Esophagus muscularis mucosa (tissue), 4 donors: ENCODE results near the gene ANKRD39. TPM values are rescaled to one million over a fixed set of nuclear protein-coding genes. Genes with fewer than 3 reads are reported as not detected.

Source experiments
- DNase-seq: peaks from one replicate; pipeline ENCODE4 v3.0.0-alpha.2; 2017; ENCODE audit errors: extremely low spot score
- H3K27ac ChIP-seq, 4 donors: fragments of 200-600 bp; sonication (generic); replicated peaks in 1 of 4; 1 replicate in 3 of 4; 2 replicates in 1 of 4; pipeline ENCODE4 v1.5.1; 2016 to 2019; ENCODE audit warnings: mild to moderate bottlenecking in 1 of 4
- H3K27me3 ChIP-seq, 4 donors: fragments of 200-600 bp; sonication (generic); one replicate each; pipeline versions ENCODE4 v1.5.1 to v1.6.0; 2016 to 2019
- H3K36me3 ChIP-seq, 4 donors: fragments of 200-600 bp; sonication (generic); one replicate each; pipeline ENCODE4 v1.5.1; 2016 to 2019
- H3K4me1 ChIP-seq, 4 donors: fragments of 200-600 bp; sonication (generic); one replicate each; pipeline ENCODE4 v1.5.1; 2016 to 2019
- H3K4me3 ChIP-seq, 4 donors: fragments of 200-600 bp; sonication (generic); 1 replicate in 2 of 4; 2 replicates in 2 of 4; pipeline ENCODE4 v1.5.1; 2016 to 2019; ENCODE audit warnings: mild to moderate bottlenecking in 4 of 4, moderate library complexity in 1 of 4
- H3K9me3 ChIP-seq, 4 donors: fragments of 200-600 bp; sonication (generic); 1 replicate in 3 of 4; 2 replicates in 1 of 4; pipeline ENCODE4 v1.5.1; 2016 to 2019
- EP300 ChIP-seq: sonication (generic); formaldehyde crosslinking; IDR thresholded peaks from one replicate; pipeline ENCODE4 v1.6.1; 2017; ENCODE audit warnings: antibody characterized with exemption
- POLR2A ChIP-seq: fragments of 450-650 bp; IDR thresholded peaks from one replicate; pipeline ENCODE4 v1.6.1; 2017; ENCODE audit warnings: antibody characterized with exemption, moderate library complexity, mild to moderate bottlenecking, low read depth
- POLR2AphosphoS5 ChIP-seq, 2 donors: sonication (generic); formaldehyde crosslinking; IDR thresholded peaks; one replicate each; pipeline ENCODE4 v1.6.1; 2017; ENCODE audit warnings: antibody characterized with exemption in 2 of 2
- WGBS: methylation state at CpG from one replicate; pipeline ENCODE4 v1.1.5; 2018; 5-methylcytosine and 5-hydroxymethylcytosine counted together
- intact Hi-C: fragments of 100-400 bp; cut with DNase I; formaldehyde crosslinking; loops from one replicate; pipeline ENCODE4 v1.15.1; 2023
- total RNA-seq, 4 donors: library from RNA; depleted of rRNA; stranded (reverse); fragments of >200 nt; gene quantifications; one replicate each; pipeline versions ENCODE4 v1.1.0 to v1.2.1, GENCODE V29; 2016
- TF ChIP-seq, protein P1 (sequence below), 3 experiments: fragments of 200-600 bp in 2 of 3; fragments of 450-650 bp in 1 of 3; sonication (generic) in 2 of 3; IDR thresholded peaks; one replicate each; pipeline ENCODE4 v1.5.1; 2017 to 2019; ENCODE audit warnings: antibody characterized with exemption in 3 of 3, mild to moderate bottlenecking in 2 of 3, moderate library complexity in 1 of 3

The ANKRD39 gene
- total RNA-seq, 4 donors from 2014 or later, result 12.4 to 17.2 (median 14.7) TPM

DNA sequence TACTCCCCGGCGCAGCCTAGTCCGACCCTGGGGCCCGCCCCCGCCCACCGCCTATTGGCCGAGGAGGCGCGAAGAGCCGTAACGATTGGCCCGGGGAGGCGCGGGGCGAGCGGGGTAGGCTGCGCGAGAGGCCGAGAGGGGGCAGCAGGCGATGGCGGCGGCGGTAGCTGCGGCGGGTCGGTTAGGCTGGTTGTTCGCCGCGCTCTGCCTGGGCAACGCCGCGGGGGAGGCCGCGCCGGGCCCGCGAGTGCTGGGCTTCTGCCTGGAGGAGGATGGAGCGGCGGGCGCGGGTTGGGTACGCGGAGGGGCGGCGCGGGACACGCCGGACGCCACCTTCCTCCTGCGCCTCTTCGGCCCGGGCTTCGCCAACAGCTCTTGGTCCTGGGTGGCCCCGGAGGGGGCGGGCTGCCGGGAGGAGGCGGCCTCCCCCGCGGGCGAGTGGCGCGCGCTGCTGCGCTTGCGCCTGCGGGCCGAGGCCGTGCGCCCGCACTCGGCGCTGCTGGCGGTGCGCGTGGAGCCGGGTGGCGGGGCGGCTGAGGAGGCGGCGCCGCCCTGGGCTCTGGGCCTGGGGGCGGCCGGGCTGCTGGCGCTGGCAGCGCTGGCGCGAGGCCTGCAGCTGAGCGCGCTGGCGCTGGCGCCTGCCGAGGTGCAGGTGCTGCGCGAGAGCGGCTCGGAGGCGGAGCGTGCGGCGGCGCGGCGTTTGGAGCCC is 41.5 kb downstream of the ANKRD39 start, which contains the start of gene CNNM3:
Gene CNNM3, plus strand, starts transcription at position 142 of the 709 bp plus-strand sequence. Its CDS starts 10 bp downstream, at position 152.
- Histone ChIP-seq H3K4me1 (peaks cover 55 to 62% (median 58%) of the 10 kb centered on the region in 4 donors), H3K27ac (peak within 1 kb of the TSS; percentile 94 to 97 (median 96)), H3K36me3 (peaks cover 0 to 8% (median 0%) of the 10 kb centered on the region in 4 donors), H3K4me3 (peak within 1 kb of the TSS; percentile 69 to 98 (median 86)), H3K27me3 (no peaks in the 10 kb centered on the region), H3K9me3 (no peaks in the 10 kb centered on the region)
- TF ChIP-seq, protein P1, sequence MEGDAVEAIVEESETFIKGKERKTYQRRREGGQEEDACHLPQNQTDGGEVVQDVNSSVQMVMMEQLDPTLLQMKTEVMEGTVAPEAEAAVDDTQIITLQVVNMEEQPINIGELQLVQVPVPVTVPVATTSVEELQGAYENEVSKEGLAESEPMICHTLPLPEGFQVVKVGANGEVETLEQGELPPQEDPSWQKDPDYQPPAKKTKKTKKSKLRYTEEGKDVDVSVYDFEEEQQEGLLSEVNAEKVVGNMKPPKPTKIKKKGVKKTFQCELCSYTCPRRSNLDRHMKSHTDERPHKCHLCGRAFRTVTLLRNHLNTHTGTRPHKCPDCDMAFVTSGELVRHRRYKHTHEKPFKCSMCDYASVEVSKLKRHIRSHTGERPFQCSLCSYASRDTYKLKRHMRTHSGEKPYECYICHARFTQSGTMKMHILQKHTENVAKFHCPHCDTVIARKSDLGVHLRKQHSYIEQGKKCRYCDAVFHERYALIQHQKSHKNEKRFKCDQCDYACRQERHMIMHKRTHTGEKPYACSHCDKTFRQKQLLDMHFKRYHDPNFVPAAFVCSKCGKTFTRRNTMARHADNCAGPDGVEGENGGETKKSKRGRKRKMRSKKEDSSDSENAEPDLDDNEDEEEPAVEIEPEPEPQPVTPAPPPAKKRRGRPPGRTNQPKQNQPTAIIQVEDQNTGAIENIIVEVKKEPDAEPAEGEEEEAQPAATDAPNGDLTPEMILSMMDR (IDR thresholded peaks at IDR 0.05), result peak; percentile 50 to 85 (median 56)
- TF ChIP-seq POLR2AphosphoS5 (IDR thresholded peaks at IDR 0.05) (peak; percentile 81 to 90), POLR2A (peak; percentile 58), EP300 (no peak)
- DNase-seq, result peak; percentile 99
- intact Hi-C loops, result loop anchor here (2.0 to 10.0 kb wide), 3 partner anchors 41 to 181 kb away; partner anchors contain the start of genes CNNM4 and KANSL3
- 7% methylated on average over 3 of the region's 103 CpGs for WGBS

DNA sequence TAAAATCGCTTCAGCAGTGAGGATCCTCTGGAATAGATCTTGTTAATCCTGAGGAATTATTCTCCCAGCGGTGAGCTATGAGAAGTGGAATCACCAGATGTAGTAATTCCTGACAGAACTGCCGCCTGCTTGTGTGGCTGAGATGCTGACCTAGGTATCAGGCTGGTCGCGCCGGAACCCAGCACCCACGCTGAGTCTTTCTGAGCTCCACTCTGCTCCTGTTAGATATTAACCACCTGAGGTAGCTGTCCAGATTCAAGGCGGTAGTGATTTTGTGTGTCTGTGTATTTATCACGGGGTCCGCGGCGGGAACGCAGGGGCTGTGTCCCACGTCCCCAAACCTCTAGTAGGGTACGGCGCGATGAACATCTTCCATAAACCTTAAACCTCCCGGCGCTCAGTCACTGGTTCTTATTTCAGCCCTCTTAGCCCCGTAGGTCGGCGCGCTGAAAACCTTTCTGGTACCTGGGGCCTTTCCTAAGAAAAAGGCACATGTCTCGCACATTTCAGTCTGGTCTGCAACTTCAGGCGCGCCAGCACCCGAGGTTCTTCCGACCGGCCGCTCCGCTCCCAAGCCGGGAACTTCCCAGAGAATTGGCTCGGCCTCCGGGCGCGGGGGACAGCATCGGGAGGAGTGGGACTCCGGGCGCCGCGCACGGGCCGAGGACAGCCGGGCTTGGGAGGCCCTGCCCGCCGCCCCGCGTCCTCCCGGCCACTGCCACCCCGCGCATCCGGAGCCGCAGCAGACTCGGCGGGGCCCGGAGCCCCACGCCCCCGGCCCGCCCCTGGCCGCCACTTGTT is 42.3 kb downstream of the ANKRD39 start:
- Histone ChIP-seq H3K4me1 (peaks cover 50 to 55% (median 54%) of the 10 kb centered on the region in 4 donors), H3K9me3 (no peaks in the 10 kb centered on the region), H3K27ac (peak overlapping the region; percentile 94 to 97 (median 96)), H3K27me3 (no peaks in the 10 kb centered on the region), H3K36me3 (peaks cover 0 to 13% (median 0%) of the 10 kb centered on the region in 4 donors), H3K4me3 (peak overlapping the region; percentile 69 to 98 (median 86))
- DNase-seq, result no peak
- intact Hi-C loops, result loop anchor here (2.0 to 10.0 kb wide), 3 partner anchors 41 to 181 kb away; partner anchors contain the start of genes CNNM4 and KANSL3
- TF ChIP-seq, protein P1 (IDR thresholded peaks at IDR 0.05), result no peak
- TF ChIP-seq POLR2AphosphoS5 (IDR thresholded peaks at IDR 0.05) (no peak), POLR2A (no peak), EP300 (no peak)
- WGBS, result 4% methylated on average over 17 of the region's 60 CpGs

DNA sequence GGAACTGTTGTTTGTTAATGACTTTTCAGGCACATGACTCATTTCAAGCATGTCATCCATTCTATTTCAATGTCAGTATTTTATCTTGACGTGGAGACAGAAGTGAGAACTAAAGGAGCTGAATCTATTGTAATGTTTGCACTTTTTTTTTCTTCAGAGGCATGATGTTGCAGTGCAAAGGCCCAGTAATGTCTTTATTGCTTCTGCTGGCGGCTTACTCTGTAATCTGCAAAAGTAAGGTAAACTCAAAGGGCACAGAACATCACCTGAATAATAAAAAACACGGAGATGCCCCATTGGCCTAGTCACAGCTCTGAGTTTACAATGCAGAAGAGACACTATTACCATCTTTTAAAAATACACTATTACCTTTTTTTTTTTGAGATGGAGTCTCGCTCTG is 44.2 kb downstream of the ANKRD39 start:
- intact Hi-C loops, result loop anchor here (10.0 kb wide), 1 partner anchor 179 kb away; the partner anchor contains the start of gene KANSL3
- Histone ChIP-seq H3K27me3 (no peaks in the 10 kb centered on the region), H3K36me3 (peaks cover 0 to 28% (median 11%) of the 10 kb centered on the region in 4 donors), H3K27ac (no peak overlapping the region), H3K4me1 (peaks cover 31 to 36% (median 35%) of the 10 kb centered on the region in 4 donors), H3K4me3 (no peak overlapping the region), H3K9me3 (no peaks in the 10 kb centered on the region)
- DNase-seq, result no peak
- 92% methylated on average over 4 of the region's 4 CpGs for WGBS
- TF ChIP-seq, protein P1 (IDR thresholded peaks at IDR 0.05), result no peak
- no peak for TF ChIP-seq POLR2A
- no peak for TF ChIP-seq EP300
- no peak for TF ChIP-seq POLR2AphosphoS5 (IDR thresholded peaks at IDR 0.05)

DNA sequence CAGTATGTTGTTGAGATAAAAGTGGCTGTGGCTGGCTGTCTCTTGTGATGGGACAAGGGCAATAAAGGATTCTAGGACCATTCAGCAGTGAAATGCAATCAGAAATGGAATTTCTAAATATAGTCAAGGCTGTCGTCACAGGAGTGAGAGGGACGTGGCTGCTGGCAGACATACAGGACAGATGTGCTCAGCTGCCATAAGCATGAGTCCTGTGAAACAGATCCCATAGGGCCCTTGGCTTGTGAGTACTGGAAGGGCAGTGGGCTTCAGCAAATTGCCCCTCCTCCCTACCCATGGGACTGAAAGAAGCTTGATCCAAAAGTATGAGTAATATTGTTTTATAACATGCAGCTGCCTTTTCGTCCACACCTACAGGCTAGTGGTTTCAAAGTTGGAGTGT is 45.9 kb downstream of the ANKRD39 start:
- WGBS, result 46% methylated on average over 3 of the region's 3 CpGs
- TF ChIP-seq POLR2A (no peak), POLR2AphosphoS5 (IDR thresholded peaks at IDR 0.05) (peak; percentile 47 to 63), EP300 (no peak)
- TF ChIP-seq, protein P1 (IDR thresholded peaks at IDR 0.05), result no peak
- Histone ChIP-seq H3K36me3 (peaks cover 0 to 33% (median 14%) of the 10 kb centered on the region in 4 donors), H3K27me3 (no peaks in the 10 kb centered on the region), H3K4me1 (peaks cover 16 to 19% (median 18%) of the 10 kb centered on the region in 4 donors), H3K27ac (peak overlapping the region in 1 of 4 donors; percentile 30), H3K4me3 (no peak overlapping the region), H3K9me3 (no peaks in the 10 kb centered on the region)
- DNase-seq, result no peak
- intact Hi-C loops, result loop anchor here (10.0 kb wide), 1 partner anchor 177 kb away; the partner anchor contains the start of gene KANSL3
